ENCODE results near the gene SIGLEC6.

Gene SIGLEC6

DNA sequence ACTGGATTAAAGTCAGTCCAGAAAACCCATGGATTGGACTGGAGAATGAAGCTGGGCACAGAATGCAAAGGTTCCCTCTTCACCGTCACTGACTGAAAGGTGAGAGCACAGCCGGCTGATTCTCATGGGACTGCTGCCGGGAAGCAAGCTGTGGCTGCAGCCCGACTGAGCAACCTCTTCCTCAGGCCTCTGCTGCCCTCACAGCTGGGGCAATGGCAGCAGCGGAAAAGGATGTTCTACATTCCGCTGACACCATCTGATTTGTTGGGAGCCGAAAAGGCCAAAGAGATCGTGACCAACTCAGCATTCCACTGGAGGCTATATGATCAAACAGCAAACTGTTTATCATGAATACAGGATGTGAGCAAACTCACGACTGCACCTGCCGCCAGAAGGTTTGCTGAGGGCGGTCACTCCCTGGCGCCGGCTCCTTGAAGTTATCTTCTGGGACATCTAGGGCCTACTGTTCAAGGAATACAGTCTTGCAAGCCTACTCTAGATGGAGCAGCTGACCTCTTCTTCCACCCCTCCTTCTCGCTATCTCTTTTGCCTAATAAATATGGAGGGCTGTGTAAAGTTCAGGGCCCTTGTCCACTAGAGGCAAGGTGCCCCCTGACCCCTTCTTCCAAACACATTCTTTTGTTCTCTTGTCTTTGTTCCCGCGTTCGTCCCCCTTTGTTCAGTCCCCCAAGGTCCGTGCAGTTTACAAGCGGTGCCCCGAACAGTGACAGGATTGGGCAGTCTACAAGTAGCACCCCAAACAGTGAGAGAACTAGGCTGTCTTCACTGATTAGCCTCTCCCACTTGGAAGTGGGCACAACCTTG, 19.6 kb upstream of the SIGLEC6 start:
- intact Hi-C loops (cut with DNase I): no loop called here
- DNase-seq: no peak

DNA sequence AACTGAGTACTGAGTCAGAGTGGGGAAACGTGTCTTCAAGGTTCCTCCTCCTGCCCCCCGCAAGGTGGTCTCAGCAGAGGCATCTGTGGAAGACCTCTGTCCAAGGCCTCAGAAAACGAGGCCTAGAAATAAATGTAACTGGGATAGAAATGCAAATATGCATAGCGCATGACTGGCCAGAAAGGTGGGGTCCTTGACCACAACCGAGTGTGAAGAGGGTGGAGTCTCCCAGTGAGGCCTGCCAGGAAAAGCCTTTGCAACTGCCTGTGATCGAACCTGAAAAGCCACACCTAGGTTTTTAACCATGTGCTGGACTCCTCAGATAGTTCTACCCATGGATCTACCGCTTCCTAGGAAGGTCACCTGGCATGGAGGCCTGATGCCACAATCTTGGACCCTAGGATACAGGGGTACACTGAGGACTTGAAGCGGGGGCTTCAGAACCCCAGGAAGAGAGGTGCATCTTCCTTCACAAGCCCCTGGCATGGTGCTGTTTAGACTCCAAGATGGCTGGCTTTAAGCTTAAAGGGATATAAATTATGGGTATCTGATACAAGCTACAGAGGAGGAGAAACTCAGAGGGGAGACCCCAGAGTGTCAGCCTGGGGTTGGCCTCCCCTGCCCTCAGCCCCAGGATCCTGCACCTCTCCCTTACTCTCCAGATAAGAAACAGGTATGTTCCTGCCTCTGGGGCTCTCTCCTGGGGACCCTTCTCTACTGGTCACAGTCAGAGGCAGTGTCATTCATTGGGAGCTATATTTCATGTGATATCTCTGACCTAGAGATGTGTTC, 18.3 kb upstream of the SIGLEC6 start:
- intact Hi-C loops (cut with DNase I): no loop called here

DNA sequence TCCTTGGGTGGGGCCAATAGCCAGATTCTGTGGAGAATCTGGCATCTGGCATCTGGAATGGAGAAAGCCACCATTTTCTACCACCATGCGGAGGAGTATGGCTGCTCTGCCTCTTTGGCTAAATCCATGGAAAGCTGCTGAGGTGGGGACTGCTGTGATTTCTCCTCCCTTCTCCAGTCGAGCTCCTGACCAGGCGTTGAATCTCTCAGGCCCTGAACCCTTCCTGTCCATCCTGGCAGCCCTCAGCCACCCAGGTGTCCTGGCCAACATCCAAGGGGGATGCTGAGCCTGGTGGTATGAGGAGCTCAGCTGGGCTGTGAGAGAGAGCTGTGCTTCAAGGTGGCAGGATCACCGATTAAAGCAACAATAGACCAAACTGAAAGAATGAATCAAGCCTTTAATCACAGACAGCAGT, 17.4 kb upstream of the SIGLEC6 start:
- DNase-seq: no peak
- intact Hi-C loops (cut with DNase I): no loop called here

More for the DNA sequence above, 18.3 kb upstream of the SIGLEC6 start:
- no peak for DNase-seq

DNA sequence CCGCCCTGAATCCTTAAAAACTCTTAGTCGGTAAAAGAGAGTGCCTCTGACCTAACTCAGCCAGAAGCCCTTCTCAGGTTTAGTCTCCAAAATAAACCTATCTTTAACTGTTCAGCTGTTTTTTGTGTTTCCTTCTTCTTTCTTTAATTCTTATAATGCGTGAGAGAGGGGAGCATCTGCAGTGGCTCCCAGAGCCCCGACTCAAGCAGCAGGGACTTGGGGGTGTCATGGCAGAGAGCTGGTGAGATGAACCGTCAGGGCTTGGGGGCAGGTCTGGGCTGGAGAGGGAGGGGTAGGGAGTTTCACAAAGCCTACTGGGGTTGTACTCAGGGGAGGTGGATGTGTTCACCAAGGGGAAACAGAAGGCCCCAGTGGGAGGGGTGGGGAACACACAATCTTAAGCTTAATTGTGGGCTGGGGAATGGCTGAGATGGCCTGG, 16.8 kb upstream of the SIGLEC6 start:
- DNase-seq: no peak
- intact Hi-C loops (cut with DNase I): no loop called here

DNA sequence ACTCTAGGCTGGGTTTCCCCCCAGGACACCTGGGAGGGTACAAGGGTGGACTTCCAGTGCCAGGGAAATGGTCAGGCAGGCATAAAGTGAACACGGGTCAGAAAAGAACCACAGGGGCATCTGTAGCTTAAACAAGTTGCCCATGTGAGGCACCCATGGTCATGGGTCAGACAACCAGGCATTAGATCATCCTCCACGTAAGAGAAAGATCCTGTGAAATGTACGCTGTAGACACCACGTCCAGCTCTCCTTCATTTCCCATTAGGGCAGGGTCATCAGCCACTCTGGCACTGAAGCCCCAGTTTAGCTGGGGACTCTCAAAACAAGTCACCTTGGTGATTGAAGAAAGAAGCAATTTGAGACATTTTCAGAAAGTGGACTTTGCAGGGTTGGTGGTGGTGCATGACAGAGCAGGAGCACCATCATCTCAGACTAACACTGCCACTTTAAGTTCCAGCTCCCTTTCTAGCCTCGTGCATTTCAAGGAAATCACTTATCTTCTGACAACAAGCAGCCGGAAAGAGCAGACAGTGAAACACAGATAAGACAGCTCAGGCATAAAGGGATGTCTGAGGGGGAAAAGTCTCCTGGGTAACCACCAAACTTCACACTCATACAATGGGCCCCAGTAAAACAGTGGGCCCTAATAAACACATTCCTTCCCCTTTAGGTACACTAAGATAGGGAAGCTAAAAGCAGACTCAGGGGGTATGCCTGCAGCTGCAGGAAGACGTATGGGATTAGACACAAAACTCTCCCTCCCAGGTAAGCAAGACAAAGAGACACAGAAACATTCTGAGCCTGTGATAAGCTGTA, 16.1 kb upstream of the SIGLEC6 start:
- DNase-seq: no peak
- intact Hi-C loops (cut with DNase I): no loop called here

DNA sequence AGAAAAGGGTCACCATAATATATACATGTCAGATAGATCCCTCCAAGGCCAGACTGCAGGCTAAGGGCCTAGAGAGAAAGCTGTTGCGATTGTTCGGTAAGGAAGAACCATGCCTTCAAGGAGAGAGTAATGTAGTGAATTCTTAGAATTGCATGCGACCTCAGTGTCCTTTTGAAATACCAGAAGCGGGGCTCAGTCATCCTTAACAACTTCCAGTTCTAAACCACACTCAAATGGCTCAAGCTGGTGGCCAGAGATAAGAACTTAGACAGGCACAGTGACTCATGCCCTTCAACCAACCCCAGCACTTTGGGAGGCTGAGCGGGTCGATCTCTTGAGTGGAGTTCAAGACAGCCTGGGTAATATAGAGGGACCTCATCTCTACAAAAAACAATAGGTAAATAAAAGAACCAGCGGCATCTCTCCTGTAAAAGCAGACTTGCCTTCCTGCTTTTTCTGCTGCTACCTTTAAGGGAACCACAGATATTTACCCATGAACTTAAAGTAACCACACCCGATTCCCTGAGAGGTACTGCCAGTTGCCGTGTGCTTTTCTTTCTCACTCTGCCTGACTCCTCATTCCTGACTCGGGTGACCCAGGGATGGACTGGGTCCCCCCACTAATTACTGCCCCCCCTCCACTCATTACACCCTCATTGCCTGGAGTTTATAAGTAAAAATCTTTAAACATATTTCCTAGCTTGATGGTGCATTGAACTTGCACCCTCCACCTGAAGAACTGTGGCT, 15.4 kb upstream of the SIGLEC6 start:
- intact Hi-C loops (cut with DNase I): no loop called here
- DNase-seq: no peak

DNA sequence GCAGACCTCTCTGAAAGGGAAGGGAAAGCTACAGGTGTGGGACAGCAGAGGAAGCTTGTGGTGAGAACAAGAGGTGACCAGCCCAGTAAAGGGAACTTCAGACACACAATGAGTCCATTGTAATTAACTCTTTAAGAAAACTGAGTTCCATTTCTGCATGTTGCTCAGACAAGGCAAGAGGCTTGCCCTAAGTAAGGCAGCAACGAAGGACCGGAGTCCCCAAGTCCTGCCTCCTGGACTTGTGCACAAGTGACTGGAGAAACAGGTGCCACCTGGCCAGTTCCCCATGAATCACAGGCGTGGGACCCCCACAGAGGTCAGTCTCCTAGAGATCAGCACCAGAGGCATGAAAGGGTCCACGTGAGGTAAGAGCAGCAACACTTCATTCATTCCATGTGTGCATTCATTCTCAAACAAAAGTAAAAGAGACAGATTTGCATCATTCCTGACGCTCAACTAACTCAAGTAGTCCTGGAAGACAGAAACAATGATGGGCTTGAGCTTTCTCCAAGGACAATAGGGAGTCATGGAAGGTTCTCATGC, 14.7 kb upstream of the SIGLEC6 start:
- intact Hi-C loops (cut with DNase I): no loop called here
- no peak for DNase-seq

DNA sequence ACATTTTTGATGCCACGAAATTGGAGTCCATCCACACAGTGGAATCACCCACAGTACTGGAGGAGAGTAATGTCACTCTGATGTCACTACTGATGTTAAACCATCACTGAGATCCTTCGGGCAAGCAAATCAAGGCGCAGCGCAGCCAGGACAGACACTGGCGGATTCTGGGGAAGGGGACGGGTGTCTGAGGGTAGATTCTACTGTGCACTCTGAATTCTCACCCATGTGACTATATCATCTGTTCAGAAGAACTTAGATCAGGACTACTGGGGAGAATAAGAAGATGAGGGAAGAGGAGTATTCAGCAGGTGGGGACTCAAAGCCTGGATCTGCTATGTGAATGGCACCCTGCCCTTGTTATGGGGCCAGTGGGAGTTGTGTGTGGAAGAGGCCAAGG, 12.6 kb upstream of the SIGLEC6 start:
- DNase-seq: no peak

DNA sequence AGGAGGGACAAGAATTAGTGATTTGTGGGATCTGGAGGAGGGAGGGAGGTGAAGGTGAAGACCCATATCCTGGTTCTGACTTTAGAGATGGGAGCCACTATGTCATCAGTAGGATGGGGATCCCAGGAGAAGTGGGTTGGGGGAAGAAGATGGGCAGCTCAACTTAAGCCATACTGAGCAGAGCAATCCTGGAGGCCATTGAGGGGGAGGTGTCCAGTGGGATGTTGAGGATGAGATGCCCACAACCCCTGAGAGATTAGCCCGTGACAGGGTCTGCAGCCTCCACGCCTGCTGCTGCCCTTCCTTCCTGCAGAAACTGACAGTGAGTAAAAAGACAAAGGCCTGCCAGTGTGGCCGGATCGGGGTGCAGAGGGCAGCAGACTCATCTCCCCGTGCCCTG, 11.2 kb upstream of the SIGLEC6 start:
- DNase-seq: no peak
- intact Hi-C loops (cut with DNase I): no loop called here

More for the DNA sequence above, 12.6 kb upstream of the SIGLEC6 start:
- intact Hi-C loops (cut with DNase I): no loop called here

DNA sequence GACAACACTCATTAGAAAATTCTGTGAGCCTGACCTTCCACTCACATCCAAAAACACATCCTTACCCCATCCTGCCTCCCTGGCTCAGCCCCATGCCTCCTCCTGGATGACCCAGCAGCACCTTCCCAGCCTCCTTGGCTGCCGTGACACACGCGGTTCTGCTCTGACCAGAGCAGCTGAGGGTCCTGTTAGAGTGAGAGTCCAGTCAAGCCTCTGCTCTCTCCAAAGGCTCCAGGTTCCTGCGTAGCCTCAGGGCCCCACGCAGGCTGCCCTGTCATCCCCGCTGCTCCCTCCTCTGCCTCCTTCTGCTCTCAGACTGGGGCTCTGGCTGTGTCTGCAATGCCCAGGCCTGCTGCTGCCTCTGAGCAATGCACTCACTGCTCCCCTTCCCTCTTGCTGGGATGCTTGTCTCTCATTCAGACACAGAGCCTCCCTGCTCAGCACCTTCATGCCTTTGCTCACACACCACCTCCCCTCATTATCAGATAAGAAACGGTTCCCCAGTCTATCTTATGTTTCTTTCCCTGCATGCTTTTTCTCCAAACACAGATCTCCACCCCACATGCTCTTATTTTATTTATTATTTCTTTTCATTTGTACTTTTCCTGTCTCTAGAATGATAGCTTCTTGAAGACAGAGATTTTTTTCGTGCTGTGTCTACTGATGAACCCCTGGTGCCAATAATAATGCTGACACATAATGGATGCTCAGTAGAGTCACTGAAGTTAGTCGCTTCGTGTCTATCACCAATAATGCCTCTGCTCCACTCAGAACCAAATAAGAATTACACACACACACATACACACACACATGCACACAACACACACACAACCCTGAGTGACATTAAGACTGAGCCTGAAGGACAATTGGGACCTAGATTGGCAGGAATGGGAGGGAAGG, 10.2 kb upstream of the SIGLEC6 start:
- DNase-seq: no peak
- intact Hi-C loops (cut with DNase I): no loop called here

DNA sequence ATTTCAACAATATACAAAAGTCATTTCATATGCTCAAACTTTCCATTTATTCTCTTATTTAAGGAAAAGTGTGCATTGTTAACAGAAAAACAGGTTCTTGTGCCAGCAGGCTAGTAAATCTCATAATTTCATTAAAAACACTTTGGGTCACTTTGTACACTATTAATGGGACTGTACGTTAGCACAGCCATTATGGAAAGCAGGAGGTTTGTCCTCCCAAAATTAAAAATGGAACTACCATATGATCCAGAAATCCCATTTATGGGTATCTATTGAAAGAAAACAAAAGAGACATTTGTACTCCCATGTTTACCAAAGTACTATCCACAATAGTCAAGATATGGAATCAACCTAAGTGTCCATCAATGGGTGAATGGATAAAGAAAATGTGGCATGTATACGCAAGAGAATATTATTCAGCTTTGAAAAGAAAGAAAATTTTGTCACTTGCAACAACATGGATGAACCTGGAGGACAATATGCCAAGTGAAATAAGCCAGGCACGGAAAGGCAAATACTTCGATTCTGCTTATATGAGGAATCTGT, 8.4 kb upstream of the SIGLEC6 start:
- intact Hi-C loops (cut with DNase I): no loop called here
- DNase-seq: no peak

DNA sequence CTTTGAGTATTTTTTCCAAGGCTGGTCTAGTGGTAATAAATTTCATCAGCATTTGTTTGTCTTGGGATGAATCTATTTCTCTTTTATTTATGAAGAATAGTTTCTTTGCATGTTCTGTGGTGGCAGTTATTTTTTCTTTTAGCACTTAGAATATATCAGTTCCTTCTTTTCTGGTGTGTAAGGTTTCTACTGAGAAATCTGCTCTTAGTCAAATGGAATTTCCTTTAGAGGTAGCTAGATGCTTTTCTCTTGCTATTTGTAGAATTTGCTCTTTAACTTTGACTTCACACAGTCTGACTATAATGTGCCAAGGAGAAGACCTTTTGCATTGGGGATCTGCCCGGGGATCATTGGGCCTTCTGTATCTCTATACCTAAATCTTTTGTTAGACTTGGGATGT, 4.1 kb upstream of the SIGLEC6 start:
- intact Hi-C loops (cut with DNase I): no loop called here
- DNase-seq: no peak

DNA sequence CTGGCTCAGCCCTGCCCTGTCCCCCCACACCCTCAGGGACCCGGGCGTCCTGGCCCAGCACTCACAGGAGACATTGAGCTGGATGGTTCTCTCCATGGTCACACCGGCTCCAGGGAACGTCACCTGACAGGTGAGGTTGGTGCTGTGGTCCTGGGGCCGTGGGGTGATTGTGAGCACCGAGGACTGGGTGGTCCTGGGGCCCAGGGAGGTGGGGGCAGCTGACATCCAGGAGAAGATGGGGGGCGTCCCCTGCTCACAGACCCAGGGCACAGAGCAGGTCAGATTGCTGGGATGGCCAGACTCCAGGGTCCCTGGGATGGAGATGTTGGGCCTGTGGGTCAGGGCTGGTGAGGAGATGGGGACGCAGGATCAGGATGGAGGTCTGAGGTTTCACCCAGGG, 854 bp downstream of the SIGLEC6 start:
- no peak for DNase-seq
- intact Hi-C loops (cut with DNase I): no loop called here

DNA sequence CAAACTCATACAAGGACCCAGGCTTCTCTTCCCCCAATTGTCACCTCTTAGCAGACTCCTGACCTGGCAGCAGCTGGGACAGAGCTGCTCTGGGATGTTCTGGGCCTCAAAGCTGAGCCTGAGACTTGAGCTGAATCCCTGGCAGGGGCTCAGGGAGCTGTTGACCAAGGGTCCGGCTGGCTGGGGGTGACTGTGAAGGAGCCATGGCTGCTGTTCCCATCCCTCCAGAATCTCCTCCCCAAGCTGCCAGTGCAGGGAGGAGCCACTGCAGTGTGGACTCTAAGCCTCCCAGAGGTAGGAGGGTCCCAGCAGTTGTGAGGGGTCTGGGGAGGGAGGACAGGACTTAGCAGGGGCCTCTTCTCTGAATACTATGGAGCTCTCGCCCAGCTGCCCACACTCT, 2.2 kb downstream of the SIGLEC6 start:
- no peak for DNase-seq
- intact Hi-C loops (cut with DNase I): no loop called here

DNA sequence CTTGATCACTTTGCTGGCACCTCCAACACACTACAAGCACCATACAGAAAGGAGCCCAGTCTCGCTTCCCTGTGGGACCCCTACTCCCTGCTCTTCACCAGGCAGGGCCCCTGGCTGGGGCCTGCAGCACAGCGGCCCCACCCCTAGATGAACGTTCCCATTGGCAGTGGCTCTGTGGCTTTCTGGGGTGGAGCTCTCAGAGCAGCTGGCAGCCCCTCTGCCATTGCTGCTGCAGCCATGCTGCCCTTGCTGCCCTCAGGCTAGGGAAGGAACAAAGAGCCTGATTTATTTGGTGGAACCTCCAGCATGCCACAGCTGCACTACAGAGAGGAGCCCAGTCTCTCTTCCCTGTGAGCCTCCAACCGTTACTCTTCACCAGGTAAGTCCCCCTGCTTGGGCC, 5.8 kb downstream of the SIGLEC6 start:
- no peak for DNase-seq
- intact Hi-C loops (cut with DNase I): no loop called here

DNA sequence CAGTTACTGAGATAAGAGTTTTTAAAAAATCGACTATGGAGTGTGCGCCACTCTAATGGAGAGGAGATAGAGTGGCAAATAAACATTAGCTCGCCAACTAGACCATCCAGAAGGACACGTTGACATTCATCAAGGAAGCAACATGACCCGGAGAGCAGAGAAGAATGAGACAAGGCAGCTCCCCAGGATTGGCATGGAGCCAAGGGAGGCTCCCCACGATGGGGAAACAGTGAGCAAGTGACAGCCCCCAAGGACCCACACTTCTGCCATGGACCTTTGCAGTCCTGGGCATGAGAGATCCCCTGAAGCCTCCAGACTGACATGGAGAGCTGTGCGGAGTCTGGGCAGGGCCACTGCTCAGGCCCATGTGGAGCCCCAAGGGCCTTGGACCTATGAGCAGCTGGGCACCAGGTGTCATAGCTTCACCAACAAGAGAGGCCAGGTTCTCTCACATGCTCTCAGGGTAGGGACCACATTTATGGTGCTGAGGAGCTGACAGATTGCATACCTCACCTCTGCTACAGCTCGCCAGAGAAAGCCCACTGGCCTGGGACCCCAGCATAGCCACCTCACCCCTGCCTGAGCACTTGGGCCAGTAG, 6.7 kb downstream of the SIGLEC6 start:
- DNase-seq: no peak
- intact Hi-C loops (cut with DNase I): no loop called here

DNA sequence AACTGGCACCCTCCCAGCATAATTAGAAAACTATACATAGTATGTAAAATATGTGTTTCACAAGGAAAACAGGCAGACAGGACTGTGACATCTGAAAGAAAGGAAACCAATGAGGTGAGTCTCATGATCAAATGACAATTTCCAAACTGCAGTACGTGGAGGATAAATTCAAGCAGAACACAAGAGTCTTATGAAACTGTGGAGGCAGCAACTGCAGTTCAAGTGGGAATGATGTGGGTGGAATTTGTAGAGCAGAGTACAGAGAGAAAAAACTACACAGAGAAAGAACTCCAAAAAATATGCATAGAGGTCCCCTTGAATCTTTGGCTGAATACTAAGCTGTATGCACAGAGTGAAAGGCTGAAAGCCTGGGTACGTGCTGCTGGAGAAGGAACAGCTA, 9.7 kb downstream of the SIGLEC6 start:
- peak in 22 of 42 donors; percentile 2 to 73 (median 45) for DNase-seq
- intact Hi-C loops (cut with DNase I): no loop called here

Data from head of caudate nucleus (tissue), 42 donors.